Natural killer cell treated with Interleukin-12 subunit alpha and Interleukin-12 subunit beta and Interleukin-15 and Interleukin-18, amount 100 ng/mL, for 72 hours (primary cell): Measurements from ENCODE around the gene SSBP4. TPM values are rescaled to one million over a fixed set of nuclear protein-coding genes. Genes with fewer than 3 reads are reported as not detected.

Experiments used
- ATAC-seq, 2 donors: fragments of 150-1000 bp; cut with Tn5 transposase in 1 of 2; sonication (Bioruptor Pico), chemical (Tn5 transposase) in 1 of 2; 2 replicates each; pipeline ENCODE4 v1.10.0; 2021
- DNase-seq: peaks from one replicate; pipeline ENCODE4 v3.0.0; 2022; ENCODE audit warnings: low spot score
- H3K27ac Mint-ChIP-seq, 2 donors: 1 replicate in 1 of 2; 2 replicates in 1 of 2; pipeline ENCODE4 v1.8.0; 2022; ENCODE audit warnings: mixed read lengths in 2 of 2, mild to moderate bottlenecking in 1 of 2, moderate library complexity in 1 of 2
- H3K27me3 Mint-ChIP-seq, 2 donors: 1 replicate in 1 of 2; 2 replicates in 1 of 2; pipeline ENCODE4 v1.8.0; 2022; ENCODE audit warnings: mixed read lengths in 2 of 2
- H3K36me3 Mint-ChIP-seq: one replicate; pipeline ENCODE4 v1.8.0; 2022; ENCODE audit warnings: mixed read lengths
- H3K4me1 Mint-ChIP-seq, 2 donors: 1 replicate in 1 of 2; 2 replicates in 1 of 2; pipeline ENCODE4 v1.8.0; 2022; ENCODE audit warnings: low read depth in 2 of 2, mixed read lengths in 2 of 2, mild to moderate bottlenecking in 1 of 2
- H3K4me3 Mint-ChIP-seq: one replicate; pipeline ENCODE4 v1.8.0; 2022; ENCODE audit warnings: mixed read lengths
- H3K9me3 Mint-ChIP-seq: 2 replicates; pipeline ENCODE4 v1.8.0; 2022; ENCODE audit warnings: mixed read lengths
- total RNA-seq, 2 donors: library from RNA; stranded (reverse); gene quantifications; one replicate each; pipeline ENCODE4 v1.2.3, GENCODE V29; 2022

The SSBP4 gene
- total RNA-seq, 2 donors from 2014 or later: 112 to 271 TPM

DNA sequence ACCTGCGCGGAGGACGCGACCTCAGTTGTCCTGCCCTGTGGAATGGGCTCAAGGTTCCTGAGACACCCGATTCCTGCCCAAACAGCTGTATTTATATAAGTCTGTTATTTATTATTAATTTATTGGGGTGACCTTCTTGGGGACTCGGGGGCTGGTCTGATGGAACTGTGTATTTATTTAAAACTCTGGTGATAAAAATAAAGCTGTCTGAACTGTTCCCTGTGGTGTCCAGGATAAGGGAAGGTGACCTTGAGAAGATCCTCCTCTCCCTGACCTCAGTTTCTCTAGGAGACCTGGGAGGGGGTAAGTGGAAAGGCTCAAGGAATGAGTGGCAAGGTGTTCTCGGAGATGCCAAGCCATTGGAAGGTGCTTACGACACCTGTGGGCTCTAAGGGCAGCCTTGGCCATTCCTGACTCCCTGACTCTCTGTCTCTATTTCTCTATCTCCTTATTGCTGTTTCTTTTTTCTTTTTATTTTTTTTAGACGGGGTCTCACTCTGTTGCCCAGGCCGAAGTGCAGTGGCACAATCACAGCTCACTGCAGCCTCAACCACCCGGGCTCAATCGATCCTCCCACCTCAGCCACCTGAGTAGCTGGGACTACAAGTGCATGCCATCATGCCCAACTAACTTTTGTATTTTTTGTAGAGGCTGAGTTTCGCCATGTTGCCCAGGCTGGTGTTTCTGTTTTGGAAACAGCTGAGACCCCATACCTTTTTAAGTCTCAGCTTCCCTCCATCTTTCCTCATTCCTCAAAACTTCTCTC, 30.1 kb upstream of the SSBP4 start:
- Mint-ChIP-seq H3K36me3 (no peaks in the 10 kb centered on the region), H3K9me3 (no peaks in the 10 kb centered on the region), H3K4me3 (peak overlapping the region; percentile 47), H3K4me1 (peaks cover 6 to 13% of the 10 kb centered on the region in 2 donors), H3K27ac (peak overlapping the region in 1 of 2 donors; percentile 66), H3K27me3 (peaks cover 0 to 2% of the 10 kb centered on the region in 2 donors)
- ATAC-seq (no peak), DNase-seq (no peak)

DNA sequence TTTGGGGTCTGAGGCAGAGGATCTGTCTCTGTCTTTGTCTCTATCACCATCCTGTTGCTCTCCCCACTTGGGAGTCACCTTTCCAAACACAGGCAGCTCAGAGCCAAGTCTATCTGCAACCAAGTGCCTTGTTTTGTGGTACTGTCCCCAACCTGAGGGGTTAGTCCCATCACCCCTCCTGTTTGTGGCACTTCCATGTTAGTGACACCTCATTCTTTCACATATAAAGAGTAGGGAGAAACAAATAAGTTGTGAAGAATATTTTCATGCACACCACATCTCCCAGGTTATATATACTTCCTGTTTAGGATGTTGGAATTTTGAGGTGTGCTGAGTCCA, 29.5 kb upstream of the SSBP4 start:
- H3K27ac Mint-ChIP-seq: peak overlapping the region in 1 of 2 donors; percentile 66
- H3K27me3 Mint-ChIP-seq: peaks cover 0 to 2% of the 10 kb centered on the region in 2 donors

DNA sequence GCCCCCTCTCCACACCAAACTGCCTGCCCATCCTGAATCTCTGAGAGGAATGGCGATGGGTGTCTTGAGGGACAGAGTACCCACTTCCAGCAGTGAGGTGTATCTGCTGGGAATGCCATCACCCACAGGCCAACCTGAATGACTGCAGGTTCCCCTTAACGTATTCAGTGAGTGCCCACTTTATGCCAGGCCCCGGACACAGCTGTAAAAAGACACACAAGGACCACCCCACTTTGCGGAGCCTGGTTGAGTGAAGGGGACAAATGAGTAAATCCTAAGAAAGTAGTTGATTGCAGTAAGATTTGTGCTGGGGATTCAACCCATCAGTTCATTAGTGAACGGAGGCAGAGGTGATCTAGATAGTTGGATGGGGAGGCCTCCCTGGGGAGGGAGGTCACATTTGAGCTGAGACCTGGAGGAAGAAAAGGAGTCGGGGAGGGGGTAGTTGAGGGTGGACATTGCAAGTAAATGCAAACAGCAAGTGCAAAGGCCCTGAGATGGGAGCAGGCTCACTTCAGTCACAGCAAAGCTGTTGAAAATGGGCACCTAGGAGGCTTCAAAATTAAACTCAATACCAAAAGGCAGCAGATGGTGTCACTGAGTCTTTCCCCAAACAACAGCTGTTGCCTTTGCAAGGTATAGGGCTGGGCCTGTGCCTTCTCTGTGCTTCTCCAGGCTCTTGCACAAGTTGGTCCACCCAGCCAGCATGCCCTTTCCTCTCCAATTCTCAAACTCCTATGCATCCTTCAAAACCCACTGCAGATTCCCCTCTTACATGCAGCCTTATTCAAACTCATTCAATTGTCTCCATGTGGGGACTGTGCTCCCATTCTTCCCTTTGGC, 28.9 kb upstream of the SSBP4 start:
- no peak for ATAC-seq
- Mint-ChIP-seq H3K4me3 (no peak overlapping the region), H3K27me3 (peaks cover 0 to 2% of the 10 kb centered on the region in 2 donors), H3K4me1 (peaks cover 6 to 13% of the 10 kb centered on the region in 2 donors), H3K27ac (no peak overlapping the region), H3K36me3 (no peaks in the 10 kb centered on the region), H3K9me3 (no peaks in the 10 kb centered on the region)
- DNase-seq: no peak

More for the DNA sequence above, 29.5 kb upstream of the SSBP4 start:
- DNase-seq (no peak), ATAC-seq (no peak)
- Mint-ChIP-seq H3K4me1 (peaks cover 6 to 13% of the 10 kb centered on the region in 2 donors), H3K4me3 (peak overlapping the region; percentile 47), H3K9me3 (no peaks in the 10 kb centered on the region), H3K36me3 (no peaks in the 10 kb centered on the region)

DNA sequence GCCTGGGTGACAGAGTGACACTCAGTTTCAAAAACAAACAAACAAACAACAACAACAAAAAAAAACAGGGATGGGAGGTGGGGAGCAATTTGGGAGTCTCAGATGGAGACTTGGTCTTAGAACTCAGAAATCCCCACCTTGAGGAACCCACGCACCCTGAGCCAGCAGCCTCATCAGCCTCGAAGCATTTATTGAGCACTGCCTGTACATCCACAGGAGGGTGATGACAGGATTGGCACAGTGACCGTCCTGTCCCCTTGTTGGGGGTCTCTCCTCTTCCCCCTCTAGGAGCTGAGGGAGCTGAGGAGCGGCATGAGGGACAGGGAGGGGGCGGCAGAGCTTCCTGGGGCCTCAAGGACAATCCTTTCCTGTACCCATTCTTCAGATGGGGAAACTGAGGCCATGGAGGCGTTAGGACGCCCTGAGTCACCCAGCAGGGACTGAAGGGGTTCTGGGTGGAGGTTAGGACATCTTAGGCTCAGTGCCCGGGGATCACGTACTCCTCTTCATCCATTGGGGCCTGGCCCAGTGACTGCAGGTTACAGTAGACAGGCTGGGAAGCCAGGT, 27.6 kb upstream of the SSBP4 start:
- H3K4me3 Mint-ChIP-seq: no peak overlapping the region
- H3K9me3 Mint-ChIP-seq: no peaks in the 10 kb centered on the region
- no peaks in the 10 kb centered on the region for H3K36me3 Mint-ChIP-seq
- DNase-seq (no peak), ATAC-seq (no peak)
- peaks cover 0 to 2% of the 10 kb centered on the region in 2 donors for H3K27me3 Mint-ChIP-seq
- peaks cover 6 to 13% of the 10 kb centered on the region in 2 donors for H3K4me1 Mint-ChIP-seq
- no peak overlapping the region for H3K27ac Mint-ChIP-seq

DNA sequence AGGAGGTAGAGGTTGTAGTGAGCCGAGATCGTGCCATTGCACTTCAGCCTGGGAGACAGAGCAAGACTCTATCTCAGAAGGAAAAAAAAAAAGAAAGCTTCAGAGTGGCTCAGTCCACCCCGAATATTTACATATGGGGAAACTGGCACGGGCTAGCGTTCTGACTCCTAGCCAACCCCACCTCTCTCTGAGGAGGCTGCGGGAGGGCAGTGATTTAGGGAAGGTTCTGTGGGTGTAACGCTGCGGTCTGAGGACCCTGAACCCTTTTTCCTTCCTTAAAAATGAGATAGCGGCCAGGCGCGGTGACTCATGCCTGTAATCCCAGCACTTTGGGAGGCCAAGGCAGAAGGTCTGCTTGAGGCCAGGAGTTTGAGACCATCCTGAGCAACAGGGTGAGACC, 26.8 kb upstream of the SSBP4 start:
- Mint-ChIP-seq H3K4me1 (peaks cover 5 to 10% of the 10 kb centered on the region in 2 donors), H3K9me3 (no peaks in the 10 kb centered on the region), H3K4me3 (no peak overlapping the region), H3K27ac (no peak overlapping the region), H3K27me3 (peaks cover 0 to 2% of the 10 kb centered on the region in 2 donors), H3K36me3 (no peaks in the 10 kb centered on the region)
- DNase-seq (no peak), ATAC-seq (no peak)

DNA sequence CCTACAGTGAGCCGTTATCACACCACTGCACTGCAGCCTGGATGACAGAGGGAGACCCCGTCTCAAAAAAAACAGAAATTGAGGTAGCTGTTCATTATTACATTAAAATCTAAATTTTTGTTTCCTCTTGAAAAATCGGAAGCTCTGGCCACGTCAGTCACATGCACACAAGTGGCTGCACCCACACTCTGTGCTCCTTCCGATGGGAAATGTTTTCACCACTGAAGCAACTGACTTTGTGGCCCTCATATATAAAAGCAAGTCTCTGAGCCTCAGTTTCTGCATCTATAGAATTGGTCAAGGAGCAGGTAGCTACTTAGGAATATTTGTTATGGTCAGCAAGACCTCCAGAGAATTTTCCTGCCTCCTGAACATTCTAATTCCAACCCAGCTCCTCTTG, 26.3 kb upstream of the SSBP4 start:
- no peaks in the 10 kb centered on the region for H3K36me3 Mint-ChIP-seq
- peaks cover 0 to 3% of the 10 kb centered on the region in 2 donors for H3K27me3 Mint-ChIP-seq
- H3K4me3 Mint-ChIP-seq: no peak overlapping the region
- DNase-seq: no peak
- H3K9me3 Mint-ChIP-seq: no peaks in the 10 kb centered on the region
- no peak for ATAC-seq
- H3K27ac Mint-ChIP-seq: no peak overlapping the region
- H3K4me1 Mint-ChIP-seq: peaks cover 6 to 10% of the 10 kb centered on the region in 2 donors

DNA sequence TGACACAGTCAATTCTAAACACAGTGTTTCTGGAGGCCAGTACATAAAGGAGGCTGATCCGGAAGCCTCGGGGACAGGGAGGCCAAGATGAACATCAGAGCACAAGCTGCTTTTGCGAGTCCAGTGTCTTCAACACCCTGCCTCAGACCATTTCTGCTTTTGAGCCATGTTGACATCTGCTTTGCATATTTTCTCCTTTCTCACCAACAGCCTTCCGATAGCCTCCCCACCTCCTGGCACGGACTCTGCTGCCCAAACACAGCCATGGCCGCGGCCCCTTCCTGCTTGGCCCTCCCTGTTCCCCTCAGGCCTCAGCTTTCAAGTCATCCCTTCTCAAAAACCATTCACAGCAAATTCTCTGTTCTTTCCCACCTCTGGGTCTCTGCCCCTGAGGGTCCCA, 25.4 kb upstream of the SSBP4 start:
- H3K27ac Mint-ChIP-seq: no peak overlapping the region
- no peaks in the 10 kb centered on the region for H3K36me3 Mint-ChIP-seq
- H3K27me3 Mint-ChIP-seq: peaks cover 0 to 5% of the 10 kb centered on the region in 2 donors
- H3K4me3 Mint-ChIP-seq: no peak overlapping the region
- H3K9me3 Mint-ChIP-seq: no peaks in the 10 kb centered on the region
- no peak for ATAC-seq
- DNase-seq: no peak
- H3K4me1 Mint-ChIP-seq: peaks cover 5 to 12% of the 10 kb centered on the region in 2 donors

DNA sequence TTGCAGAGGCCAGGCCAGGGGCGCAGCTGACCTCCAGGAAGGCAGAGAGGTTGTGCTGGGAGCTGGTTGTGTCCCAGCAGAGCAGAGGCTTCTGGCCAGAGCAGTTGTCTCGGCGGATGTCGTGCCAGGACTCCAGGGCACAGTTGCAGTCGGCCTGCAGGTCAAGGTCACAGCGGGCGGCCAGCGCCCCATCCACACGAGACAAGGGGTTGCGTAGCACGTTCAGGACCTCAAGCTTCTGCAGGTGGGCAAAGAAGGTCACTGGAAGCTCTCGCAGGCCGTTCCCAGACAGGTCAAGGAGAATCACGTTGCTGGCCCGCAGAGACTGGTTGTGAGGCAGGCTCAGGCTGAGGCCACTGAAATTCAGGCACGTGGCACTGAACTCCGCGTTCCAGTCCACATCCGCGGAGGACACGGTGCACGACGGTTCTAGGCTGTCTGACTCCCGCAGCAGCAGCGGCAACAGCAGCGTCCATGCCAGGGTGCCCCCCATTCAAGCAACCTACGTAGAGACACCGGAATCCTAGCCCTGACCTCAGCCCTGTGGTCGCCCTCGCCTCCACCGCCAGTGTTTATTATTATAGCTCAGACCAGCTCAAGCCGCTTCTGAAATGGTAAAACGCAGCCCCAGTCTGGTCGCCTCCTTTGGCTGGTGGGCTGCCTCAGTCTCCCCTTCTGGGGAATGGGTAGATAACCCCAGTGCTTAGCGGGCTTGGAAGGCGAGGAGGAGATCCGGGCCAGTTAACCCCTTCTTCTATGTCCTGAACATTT, 22.5 kb upstream of the SSBP4 start:
- Mint-ChIP-seq H3K9me3 (no peaks in the 10 kb centered on the region), H3K36me3 (no peaks in the 10 kb centered on the region), H3K4me1 (peaks cover 5% of the 10 kb centered on the region in 2 donors), H3K4me3 (no peak overlapping the region), H3K27ac (no peak overlapping the region), H3K27me3 (peaks cover 0 to 5% of the 10 kb centered on the region in 2 donors)
- no peak for DNase-seq
- ATAC-seq: peak in 1 of 2 donors; percentile 15

DNA sequence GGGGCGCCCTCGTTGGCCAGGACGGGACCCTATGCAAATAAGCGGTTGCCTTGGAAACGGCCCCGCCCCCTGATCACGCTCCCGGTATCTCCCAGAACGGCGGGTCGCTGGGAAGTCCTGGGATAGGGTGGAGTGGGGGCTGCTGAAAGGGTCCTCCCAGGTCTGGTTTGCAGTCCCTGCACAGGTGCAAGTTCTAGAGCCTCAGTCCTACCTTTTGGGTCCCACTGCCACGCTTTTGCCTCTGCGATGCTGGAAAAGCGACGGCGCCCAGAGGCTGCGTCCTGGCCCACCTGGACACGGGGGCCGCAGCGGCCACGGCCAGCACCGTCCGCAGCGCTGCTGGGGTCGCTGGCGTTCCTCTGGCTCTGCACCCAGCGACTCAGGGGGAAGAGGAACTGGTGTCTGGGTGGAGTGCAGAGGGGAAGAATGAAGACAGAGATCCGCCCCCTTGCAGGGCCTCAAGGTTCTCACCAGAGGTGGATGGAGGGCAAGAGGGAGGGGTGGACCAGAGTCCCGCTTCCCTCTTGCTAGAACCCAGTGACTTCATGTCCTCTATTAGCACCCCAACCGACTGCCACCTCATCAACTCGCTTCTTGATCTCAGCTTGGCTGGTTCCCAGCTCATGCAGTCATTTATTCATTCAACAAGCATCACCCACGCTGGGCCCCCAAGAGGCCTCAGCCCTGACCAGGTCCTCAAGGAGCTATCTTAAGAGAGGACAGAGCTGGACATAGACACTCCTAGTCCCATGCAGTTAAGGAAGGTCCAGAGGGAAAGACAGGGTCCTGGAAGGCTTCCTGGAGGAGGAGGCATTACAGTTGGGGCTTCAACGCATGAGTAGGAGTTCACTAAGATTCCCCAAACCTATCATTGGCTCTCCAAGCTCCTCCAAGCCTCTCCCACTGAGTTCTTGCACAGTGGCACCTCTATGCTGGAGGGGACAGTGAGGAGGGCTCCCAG, 21.7 kb upstream of the SSBP4 start, which contains the start of gene LRRC25:
TSS of gene LRRC25 (minus strand) at position 381 of the 961 bp plus-strand sequence. CDS start 659 bp downstream, outside the sequence.
- ATAC-seq: peak; percentile 31 to 60
- H3K27ac Mint-ChIP-seq: peak within 1 kb of the TSS in 1 of 2 donors; percentile 53
- no peak for DNase-seq
- H3K4me1 Mint-ChIP-seq: peaks cover 5% of the 10 kb centered on the region in 2 donors
- H3K9me3 Mint-ChIP-seq: no peaks in the 10 kb centered on the region
- H3K4me3 Mint-ChIP-seq: peak within 1 kb of the TSS; percentile 17
- no peaks in the 10 kb centered on the region for H3K36me3 Mint-ChIP-seq
- peaks cover 0 to 5% of the 10 kb centered on the region in 2 donors for H3K27me3 Mint-ChIP-seq

DNA sequence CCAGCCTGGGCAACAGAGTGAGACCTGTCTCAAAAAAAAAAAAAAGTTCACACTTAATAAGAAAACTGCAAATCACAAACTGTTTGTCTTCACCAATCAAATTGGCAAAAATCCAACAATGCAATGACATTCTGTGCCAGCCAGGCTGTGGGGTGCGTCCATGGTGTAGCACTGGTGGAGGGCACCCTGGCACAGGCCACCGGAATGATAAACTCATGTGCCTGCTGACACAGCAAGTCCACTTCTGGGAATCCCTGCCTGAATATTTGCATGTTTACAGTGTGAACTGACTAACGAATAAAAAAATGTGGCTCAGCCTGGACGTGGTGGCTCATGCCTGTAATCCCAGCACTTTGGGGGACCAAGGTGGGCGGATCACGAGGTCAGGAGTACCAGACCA, 20.2 kb upstream of the SSBP4 start:
- H3K27me3 Mint-ChIP-seq: peaks cover 0 to 5% of the 10 kb centered on the region in 2 donors
- peaks cover 5% of the 10 kb centered on the region in 2 donors for H3K4me1 Mint-ChIP-seq
- H3K36me3 Mint-ChIP-seq: no peaks in the 10 kb centered on the region
- H3K4me3 Mint-ChIP-seq: no peak overlapping the region
- no peak for DNase-seq
- H3K27ac Mint-ChIP-seq: no peak overlapping the region
- no peaks in the 10 kb centered on the region for H3K9me3 Mint-ChIP-seq
- no peak for ATAC-seq

DNA sequence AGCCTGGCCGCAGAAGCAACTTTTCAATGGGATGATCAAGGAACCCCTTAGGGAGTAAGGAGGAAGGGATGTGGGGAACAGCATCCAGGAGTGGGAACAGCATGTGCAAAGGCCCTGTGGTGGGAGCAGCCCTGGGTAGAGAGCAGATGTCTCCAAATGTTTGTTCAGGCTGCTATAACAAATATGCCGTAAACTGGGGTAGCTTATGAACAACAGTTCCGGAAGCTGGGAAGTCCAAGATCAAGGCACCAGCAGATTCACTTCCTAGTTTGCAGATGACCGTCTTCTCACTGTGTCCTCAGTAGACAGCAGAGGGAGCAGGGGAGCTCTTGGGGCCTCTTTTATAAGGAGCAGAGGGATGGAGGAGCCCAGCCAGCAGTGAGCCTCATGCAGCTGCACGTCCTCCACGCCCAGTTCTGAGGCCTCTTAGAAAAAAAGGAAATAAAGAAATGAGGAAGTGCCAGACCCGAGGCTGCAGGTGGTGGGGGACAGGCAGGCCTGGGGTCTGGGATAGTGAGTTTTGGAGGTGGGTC, 17.6 kb upstream of the SSBP4 start:
- Mint-ChIP-seq H3K27me3 (peaks cover 0 to 5% of the 10 kb centered on the region in 2 donors), H3K4me3 (no peak overlapping the region), H3K36me3 (no peaks in the 10 kb centered on the region), H3K27ac (peak overlapping the region in 1 of 2 donors; percentile 56), H3K9me3 (no peaks in the 10 kb centered on the region), H3K4me1 (peaks cover 5% of the 10 kb centered on the region in 2 donors)
- no peak for DNase-seq
- peak in 1 of 2 donors; percentile 48 for ATAC-seq
